Stimulated activated CD4-positive, alpha-beta T cell treated with anti-CD3 and anti-CD28 coated beads, TNF-alpha, amount 100 ng/mL, for 4 hours (primary cell): ENCODE measurements around the gene CISH.
A peak's percentile ranks its signal among the peaks of the same experiment; 100 is the strongest.

ENCODE experiments used
- DNase-seq, 3 experiments: peaks; one replicate each; pipeline ENCODE4 v3.0.0-alpha.2; 2020; ENCODE audit warnings: low read depth in 3 of 3

The CISH gene

GRCh38 chr3:50572158-50572557, 39.4 kb downstream of the CISH start:
- DNase-seq: peak; percentile 68 to 75 (median 71)

- DNase-seq: no peak
These were observed 40.1 kb downstream of the CISH start for GRCh38 chr3:50571486-50571885.

- no peak for DNase-seq
These were observed 40.9 kb downstream of the CISH start for GRCh38 chr3:50570508-50571279.

DNA sequence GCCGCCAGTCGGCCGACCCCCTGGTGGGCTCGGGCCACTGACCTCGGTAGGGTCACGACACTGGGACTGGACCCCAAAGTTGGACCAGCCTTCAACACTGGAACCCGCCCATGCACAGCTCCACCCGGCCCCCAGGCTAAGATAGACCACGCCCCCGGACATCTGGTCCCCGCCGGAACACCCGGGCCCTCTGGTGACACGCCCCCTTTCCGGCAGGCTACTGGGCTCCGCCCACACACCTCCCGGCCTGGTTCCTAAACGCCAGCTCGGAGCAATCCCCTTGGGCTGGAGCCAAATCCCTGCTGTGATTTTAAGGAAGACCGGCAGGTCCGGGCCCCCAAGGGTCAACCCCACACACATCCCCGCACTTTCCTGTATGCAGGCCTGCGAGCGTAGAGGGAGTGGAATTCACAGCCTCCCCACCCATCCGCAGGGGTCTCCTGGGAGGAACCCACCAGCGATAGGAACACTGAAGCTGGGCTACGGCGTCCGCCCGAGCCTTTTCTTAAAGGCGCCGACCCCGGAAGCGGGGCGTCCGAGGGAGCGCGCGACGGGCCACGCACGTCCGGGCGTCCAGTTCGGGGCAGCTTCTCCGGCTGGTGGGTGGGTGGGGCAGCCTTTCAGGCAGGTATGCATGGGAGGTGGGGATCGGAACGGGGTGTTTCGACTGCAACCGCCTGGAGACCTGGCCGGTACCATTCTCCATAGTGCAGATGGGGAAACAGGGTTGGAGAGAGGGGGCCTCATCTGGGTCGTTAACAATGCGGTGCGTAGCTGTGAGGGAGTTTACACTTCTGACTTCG, 42.4 kb downstream of the CISH start, which contains the start of gene HEMK1:
Gene HEMK1 (plus strand): TSS at position 576 of the 803 bp plus-strand sequence. CDS start 1,583 bp downstream, outside the sequence.
- DNase-seq: peak; percentile 80 to 94 (median 89)

DNA sequence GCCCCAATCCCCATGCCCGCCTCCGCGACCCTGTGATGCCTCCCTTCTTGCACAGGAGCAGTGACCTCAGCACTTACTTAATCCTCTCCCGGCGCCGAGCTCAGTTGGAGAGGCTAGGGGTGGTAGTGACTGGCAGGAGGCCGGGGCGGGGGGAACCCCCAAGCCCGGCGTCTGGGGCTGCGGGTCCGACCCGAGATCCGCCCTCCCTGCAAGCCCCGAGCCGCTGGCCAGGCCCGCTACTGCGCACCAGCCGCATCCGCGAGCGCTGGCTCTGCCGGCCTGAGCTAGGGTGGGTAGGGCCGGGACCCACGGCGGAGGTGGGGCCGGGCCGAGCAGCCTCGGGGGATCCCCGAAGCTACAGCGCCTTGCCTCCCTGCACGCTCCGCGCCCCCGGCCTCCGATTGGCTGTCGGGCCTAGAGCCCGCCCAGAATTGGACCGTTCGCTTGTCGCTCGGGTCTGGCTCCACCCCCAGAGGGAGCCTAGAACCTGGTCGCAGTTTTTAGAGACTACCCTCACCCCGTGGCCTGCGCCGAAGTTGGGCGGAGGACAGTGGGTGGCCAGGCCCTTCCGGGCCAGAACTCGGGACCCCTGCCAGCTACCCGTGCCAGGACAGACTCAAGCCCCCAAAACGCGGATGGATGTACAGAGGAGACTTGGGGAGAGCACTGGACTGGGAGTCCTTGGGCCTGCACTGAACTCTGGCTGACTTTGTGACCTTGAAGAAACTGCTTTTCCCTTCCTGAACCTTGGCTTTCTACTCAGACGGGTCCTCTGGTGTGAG, 44.0 kb downstream of the CISH start, which contains the start of gene C3orf18:
Gene C3orf18 (minus strand): TSS at position 362 of the 782 bp plus-strand sequence. CDS start 2,048 bp downstream, outside the sequence.
- peak; percentile 90 to 94 (median 91) for DNase-seq

- no peak for DNase-seq
These were observed 44.6 kb downstream of the CISH start for GRCh38 chr3:50567011-50567385.

DNA sequence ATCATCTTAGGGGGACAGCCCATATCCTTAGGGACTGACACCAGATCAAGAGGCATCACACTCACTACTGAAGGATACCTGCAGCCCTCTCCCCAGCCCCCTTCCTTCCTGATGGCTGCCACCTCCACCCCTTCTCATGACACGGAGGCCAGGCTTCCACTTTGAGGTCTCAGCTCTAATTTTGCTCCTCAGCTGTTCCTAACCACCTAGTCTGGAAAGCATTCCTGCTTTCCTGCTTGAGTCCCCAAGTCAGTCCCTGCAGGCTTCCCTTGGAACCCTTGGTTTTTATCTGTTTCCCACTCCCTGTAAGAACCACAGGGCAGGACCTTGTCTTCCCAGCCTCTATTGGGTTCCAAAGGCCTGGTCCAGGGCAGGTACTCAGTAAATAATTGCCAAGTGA, 47.3 kb downstream of the CISH start:
- no peak for DNase-seq

- DNase-seq: no peak
These were observed 47.7 kb downstream of the CISH start for GRCh38 chr3:50563867-50564266.

DNA sequence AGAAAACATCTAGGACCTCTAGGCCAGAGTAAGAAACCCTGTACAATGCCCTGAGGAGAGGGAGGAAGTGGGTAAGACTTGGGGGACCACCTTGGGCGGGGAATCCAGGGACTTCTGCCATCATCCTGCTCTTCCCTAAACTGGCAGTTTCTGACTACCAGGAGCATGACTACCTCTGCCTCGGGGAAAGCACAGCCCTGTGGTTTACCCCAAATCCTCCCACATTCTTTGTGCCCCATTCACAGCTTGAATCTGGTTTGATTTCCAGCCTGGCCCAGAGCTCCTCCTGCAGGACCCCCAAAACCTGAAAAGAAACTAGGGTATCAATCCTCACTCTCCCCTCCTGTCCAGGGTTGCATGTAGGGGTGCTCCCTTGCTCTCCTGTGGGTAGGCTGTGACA, 48.7 kb downstream of the CISH start:
- DNase-seq: no peak

GRCh38 chr3:50559702-50560101, 51.9 kb downstream of the CISH start:
- DNase-seq: no peak

DNA sequence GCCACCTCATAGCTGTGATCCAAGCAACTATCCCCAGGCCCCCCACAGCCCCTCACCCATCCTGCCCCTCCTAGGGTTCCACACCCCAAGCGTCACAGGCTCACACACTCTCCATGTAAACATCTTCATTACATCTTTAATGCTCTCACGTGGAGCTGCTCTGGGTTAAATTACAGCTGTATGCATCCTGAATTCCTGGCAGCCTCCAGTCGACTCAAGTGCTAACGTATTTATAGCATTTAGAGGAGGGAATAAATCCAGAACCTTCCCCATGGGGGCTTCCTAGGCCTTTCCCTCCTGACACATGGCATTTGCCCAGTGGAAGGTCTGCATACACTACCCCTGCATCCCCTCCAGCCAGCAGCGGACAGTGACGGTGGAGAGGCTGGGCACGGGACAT, 53.7 kb downstream of the CISH start:
- no peak for DNase-seq

DNA sequence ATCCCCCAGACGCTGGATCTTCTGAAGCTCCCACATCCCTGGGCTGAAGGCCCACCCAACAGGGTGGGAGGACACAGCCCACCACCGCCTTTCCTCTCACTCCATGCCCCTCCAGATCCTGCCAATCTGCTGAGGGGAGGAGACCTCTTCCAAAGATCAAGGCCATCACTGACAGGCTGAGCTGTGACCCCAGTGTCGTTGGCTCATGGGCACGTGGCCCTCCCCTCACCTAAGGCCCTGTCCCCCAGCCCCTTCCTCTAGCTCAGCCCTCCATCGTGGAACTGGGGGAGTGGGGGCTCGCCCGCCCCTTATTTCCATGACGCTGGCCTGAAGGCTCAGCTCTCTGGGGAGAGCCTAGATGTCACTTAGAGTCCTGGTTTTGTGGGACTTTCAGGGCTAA, 54.5 kb downstream of the CISH start:
- no peak for DNase-seq
